SU-DHL-6 (cell line): ENCODE data around the gene MRPL54.

ENCODE experiments used
- EZH2phosphoT487 ChIP-seq: fragments of 200-600 bp; sonication (generic), shearing (Covaris generic); conservative IDR thresholded peaks from 2 replicates; pipeline ENCODE4 v1.6.1; 2018; ENCODE audit warnings: mild to moderate bottlenecking, antibody characterized with exemption, low read length, moderate library complexity, mixed read lengths
- TF ChIP-seq, protein P1 (sequence below): fragments of 200-600 bp; sonication (generic); IDR thresholded peaks from one replicate; pipeline ENCODE4 v1.5.1; 2017; ENCODE audit warnings: antibody characterized with exemption, mild to moderate bottlenecking, low read length, moderate library complexity; ENCODE audit not compliant: insufficient read depth, poor library complexity, severe bottlenecking

DNA sequence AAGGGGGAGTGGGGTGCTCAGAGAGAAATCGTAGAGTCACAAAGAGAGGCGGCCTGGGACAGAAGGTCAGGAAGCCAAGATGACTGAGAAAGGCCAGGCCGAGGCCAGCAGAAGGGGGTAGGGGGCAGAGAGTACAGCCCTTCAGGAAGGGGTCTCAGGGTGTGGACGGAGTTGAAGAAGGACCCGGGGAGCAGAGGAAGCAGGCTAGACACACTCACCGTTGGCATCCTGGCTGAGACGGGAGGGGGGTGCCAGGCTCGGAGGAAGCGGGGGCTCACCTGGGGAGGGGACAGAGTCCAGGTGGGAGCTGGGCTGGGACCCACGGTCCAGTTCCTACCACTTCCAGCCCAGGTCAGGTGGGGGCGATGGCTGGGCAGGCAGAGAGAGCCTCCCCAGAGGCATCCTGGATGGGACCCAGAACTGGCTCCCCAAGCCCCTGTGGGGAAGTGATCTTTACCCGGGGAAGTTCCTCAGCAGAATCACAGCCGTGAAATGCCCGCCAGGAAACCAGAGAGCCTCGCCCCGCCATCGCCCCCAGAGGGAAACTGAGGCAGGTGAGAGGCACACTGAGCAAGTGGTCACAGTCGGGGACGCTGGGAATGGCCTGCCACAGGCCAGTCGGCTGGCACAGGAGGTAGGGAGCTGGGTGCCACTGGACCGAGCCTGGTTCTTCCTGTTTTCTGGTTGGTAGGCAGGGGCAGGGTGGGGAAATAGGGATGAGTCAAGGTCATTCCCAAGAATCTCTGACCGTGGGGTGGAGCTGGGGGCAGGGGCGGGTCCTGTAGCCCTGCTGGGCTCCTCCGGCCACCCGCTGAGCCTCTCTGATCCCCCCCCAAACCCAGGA is 22.3 kb downstream of the MRPL54 start:
- TF ChIP-seq, protein P1, sequence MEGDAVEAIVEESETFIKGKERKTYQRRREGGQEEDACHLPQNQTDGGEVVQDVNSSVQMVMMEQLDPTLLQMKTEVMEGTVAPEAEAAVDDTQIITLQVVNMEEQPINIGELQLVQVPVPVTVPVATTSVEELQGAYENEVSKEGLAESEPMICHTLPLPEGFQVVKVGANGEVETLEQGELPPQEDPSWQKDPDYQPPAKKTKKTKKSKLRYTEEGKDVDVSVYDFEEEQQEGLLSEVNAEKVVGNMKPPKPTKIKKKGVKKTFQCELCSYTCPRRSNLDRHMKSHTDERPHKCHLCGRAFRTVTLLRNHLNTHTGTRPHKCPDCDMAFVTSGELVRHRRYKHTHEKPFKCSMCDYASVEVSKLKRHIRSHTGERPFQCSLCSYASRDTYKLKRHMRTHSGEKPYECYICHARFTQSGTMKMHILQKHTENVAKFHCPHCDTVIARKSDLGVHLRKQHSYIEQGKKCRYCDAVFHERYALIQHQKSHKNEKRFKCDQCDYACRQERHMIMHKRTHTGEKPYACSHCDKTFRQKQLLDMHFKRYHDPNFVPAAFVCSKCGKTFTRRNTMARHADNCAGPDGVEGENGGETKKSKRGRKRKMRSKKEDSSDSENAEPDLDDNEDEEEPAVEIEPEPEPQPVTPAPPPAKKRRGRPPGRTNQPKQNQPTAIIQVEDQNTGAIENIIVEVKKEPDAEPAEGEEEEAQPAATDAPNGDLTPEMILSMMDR, result no peak
- no peak for TF ChIP-seq EZH2phosphoT487
